ENCODE measurements around the gene AMOT.

AMOT gene

DNA sequence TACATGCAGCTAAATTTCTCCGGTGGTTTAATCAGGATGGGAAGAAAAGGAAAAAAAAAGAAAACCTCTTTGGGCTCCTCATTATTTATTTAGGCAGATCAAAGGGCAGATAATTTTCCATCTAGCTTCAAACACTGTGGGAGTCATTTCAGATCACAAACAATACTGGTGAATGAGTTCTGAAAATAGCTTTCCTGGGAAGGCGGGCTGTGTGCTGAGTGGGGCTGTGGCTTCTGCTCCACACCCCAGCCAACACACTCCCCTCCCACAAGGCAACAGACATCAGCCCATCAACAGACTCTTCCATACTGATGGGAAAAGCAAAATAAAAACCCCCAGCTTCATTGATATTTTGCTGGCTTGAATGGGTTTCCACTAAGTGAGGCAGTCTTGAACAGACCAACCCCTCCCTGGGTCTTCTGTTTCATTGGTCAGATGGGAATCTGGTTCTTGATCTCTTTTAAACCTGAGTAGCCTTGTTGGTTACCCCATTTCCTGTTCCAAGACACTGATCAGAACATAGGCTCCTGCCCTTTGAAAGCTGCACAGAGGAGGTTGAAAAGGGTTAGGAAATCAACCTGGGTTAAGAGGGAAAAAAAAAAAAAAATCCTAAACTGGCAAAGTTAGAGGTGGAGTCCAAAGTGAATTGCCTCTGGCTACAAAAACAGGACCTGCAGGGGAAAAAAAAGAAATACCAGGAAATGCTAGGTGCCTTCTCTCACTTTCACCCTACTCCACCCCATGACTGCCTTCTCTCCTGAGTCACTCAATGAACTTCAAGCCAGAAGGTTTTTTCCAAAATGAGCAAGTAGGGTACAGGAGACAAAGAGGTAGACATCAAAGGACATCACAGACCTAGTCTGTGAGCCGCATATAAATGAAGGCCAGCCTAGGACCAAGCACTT lies 20.0 kb downstream of the AMOT start:
- Histone ChIP-seq H3K9ac (ENCODE audit: low read depth in 1 of 2, low read length in 2 of 2) (no peak overlapping the region), H3K9me3 (ENCODE audit: control insufficient read depth in 1 of 2, low read length in 2 of 2) (no peaks in the 10 kb centered on the region), H3K4me1 (ENCODE audit: control insufficient read depth in 1 of 2, insufficient read depth in 2 of 2, low read length in 2 of 2) (peaks cover 0 to 12% of the 10 kb centered on the region in 2 donors), H3K36me3 (ENCODE audit: control insufficient read depth in 1 of 2, insufficient read depth in 2 of 2, low read length in 2 of 2) (no peaks in the 10 kb centered on the region), H3K4me3 (ENCODE audit: low read depth in 1 of 2, low read length in 2 of 2) (no peak overlapping the region), H3K27ac (ENCODE audit: low read depth, low read length) (no peak overlapping the region), H3K27me3 (ENCODE audit: control insufficient read depth in 1 of 2, insufficient read depth in 2 of 2, low read length in 2 of 2) (no peaks in the 10 kb centered on the region)

DNA sequence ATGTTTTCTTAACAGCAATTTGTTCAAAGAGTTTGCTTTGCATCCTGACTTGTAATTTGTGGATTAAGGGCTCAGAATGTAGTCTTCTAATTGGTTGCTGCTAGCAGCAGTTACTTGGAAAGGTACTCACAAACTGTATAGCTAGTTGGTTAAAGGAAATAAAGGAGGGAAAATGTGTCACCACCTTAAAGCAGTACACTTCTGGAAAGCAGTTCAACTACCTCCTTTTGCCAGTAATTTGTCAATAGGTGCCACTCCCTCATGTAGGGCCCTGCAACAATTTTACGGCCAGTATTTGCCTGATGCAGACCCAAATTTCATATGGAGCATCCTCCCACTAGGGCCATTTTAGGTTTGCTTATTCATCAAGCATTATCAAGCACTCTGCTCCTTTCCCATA lies 20.8 kb downstream of the AMOT start:
- no peak overlapping the region for H3K27ac ChIP-seq (ENCODE audit: low read depth, low read length)
- H3K4me3 ChIP-seq (ENCODE audit: low read depth in 1 of 2, low read length in 2 of 2) = no peak overlapping the region
- no peaks in the 10 kb centered on the region for H3K36me3 ChIP-seq (ENCODE audit: control insufficient read depth in 1 of 2, insufficient read depth in 2 of 2, low read length in 2 of 2)
- H3K9me3 ChIP-seq (ENCODE audit: control insufficient read depth in 1 of 2, low read length in 2 of 2) = no peaks in the 10 kb centered on the region
- H3K27me3 ChIP-seq (ENCODE audit: control insufficient read depth in 1 of 2, insufficient read depth in 2 of 2, low read length in 2 of 2) = no peaks in the 10 kb centered on the region
- no peak overlapping the region for H3K9ac ChIP-seq (ENCODE audit: low read depth in 1 of 2, low read length in 2 of 2)
- H3K4me1 ChIP-seq (ENCODE audit: control insufficient read depth in 1 of 2, insufficient read depth in 2 of 2, low read length in 2 of 2) = peaks cover 0 to 12% of the 10 kb centered on the region in 2 donors

GRCh38 chrX:112819008-112819640 lies 21.5 kb downstream of the AMOT start:
- H3K27ac ChIP-seq (ENCODE audit: low read depth, low read length) = no peak overlapping the region

DNA sequence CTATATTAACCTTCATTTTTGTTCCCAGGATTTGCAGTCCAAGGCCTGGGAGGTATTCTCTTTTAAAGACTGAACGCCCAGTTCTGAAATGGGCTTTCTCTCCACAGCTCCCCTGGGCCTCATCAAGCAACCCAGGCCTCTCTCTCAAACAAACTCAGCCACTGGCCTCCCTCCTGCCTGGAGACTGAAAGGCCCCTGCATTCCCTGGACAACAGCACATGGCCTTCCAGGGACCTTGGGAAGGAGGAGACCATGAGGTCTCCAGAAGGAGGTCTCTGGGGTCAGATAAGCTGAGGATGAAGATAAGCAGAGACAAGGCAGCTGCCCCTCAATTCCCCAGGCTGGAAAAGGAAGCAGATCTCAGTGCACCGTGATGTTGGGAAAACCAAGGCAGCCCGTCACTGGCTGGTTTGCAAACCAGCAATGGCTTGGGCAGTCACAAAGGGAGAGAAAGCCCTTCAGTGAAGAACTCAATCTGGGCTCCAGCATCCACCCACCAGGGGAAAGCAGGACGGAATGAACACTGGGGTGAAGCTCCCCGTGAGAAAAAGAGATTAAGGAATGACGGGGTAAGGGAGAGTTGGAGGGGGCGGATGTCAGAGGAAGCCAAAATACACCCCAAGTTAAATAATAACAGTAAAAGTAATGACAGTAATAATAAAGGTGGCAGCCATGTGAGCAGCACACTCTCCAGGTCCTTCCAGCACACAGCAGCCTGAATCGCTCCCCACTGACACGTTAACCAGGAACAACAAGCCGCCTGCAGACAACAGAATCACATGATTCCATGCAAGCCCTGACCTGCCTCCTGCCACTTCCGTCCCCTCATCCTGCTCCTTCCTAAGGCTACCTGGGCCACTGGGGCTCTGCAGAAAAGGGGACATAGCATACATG lies 22.3 kb downstream of the AMOT start:
- no peak overlapping the region for H3K4me3 ChIP-seq (ENCODE audit: low read depth in 1 of 2, low read length in 2 of 2)
- H3K9me3 ChIP-seq (ENCODE audit: control insufficient read depth in 1 of 2, low read length in 2 of 2) = no peaks in the 10 kb centered on the region
- H3K4me1 ChIP-seq (ENCODE audit: control insufficient read depth in 1 of 2, insufficient read depth in 2 of 2, low read length in 2 of 2) = peaks cover 0 to 12% of the 10 kb centered on the region in 2 donors
- H3K27me3 ChIP-seq (ENCODE audit: control insufficient read depth in 1 of 2, insufficient read depth in 2 of 2, low read length in 2 of 2) = no peaks in the 10 kb centered on the region
- no peak overlapping the region for H3K27ac ChIP-seq (ENCODE audit: low read depth, low read length)
- no peaks in the 10 kb centered on the region for H3K36me3 ChIP-seq (ENCODE audit: control insufficient read depth in 1 of 2, insufficient read depth in 2 of 2, low read length in 2 of 2)
- no peak overlapping the region for H3K9ac ChIP-seq (ENCODE audit: low read depth in 1 of 2, low read length in 2 of 2)

More at GRCh38 chrX:112819008-112819640, 21.5 kb downstream of the AMOT start:
- Histone ChIP-seq H3K27me3 (ENCODE audit: control insufficient read depth in 1 of 2, insufficient read depth in 2 of 2, low read length in 2 of 2) (no peaks in the 10 kb centered on the region), H3K4me3 (ENCODE audit: low read depth in 1 of 2, low read length in 2 of 2) (no peak overlapping the region), H3K36me3 (ENCODE audit: control insufficient read depth in 1 of 2, insufficient read depth in 2 of 2, low read length in 2 of 2) (no peaks in the 10 kb centered on the region), H3K4me1 (ENCODE audit: control insufficient read depth in 1 of 2, insufficient read depth in 2 of 2, low read length in 2 of 2) (peaks cover 0 to 12% of the 10 kb centered on the region in 2 donors), H3K9me3 (ENCODE audit: control insufficient read depth in 1 of 2, low read length in 2 of 2) (no peaks in the 10 kb centered on the region), H3K9ac (ENCODE audit: low read depth in 1 of 2, low read length in 2 of 2) (no peak overlapping the region)

DNA sequence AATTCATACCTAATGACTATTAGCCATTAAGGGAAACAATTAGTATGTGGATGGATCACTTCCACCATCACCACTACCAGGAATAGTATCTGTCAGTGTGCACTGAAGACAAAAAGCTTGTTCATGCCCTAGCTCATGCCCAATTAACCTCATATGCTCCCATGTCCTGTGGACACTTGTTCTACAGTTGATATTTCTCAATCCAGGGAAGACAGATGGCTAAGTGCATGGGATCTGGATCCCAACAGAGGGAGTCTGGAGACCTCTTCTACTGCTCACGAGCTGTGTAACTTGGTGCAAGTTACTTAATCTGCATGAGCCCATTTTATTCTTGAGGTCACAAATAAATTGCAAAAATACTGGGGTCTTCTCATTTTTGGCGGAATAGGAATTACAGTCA lies 23.7 kb downstream of the AMOT start:
- Histone ChIP-seq H3K4me1 (ENCODE audit: control insufficient read depth in 1 of 2, insufficient read depth in 2 of 2, low read length in 2 of 2) (peaks cover 0 to 12% of the 10 kb centered on the region in 2 donors), H3K27me3 (ENCODE audit: control insufficient read depth in 1 of 2, insufficient read depth in 2 of 2, low read length in 2 of 2) (no peaks in the 10 kb centered on the region)

GRCh38 chrX:112814496-112814895 lies 26.1 kb downstream of the AMOT start:
- Histone ChIP-seq H3K4me1 (ENCODE audit: control insufficient read depth in 1 of 2, insufficient read depth in 2 of 2, low read length in 2 of 2) (peaks cover 0 to under 1% of the 10 kb centered on the region in 2 donors), H3K27me3 (ENCODE audit: control insufficient read depth in 1 of 2, insufficient read depth in 2 of 2, low read length in 2 of 2) (no peaks in the 10 kb centered on the region), H3K9ac (ENCODE audit: low read depth in 1 of 2, low read length in 2 of 2) (no peak overlapping the region), H3K4me3 (ENCODE audit: low read depth in 1 of 2, low read length in 2 of 2) (no peak overlapping the region), H3K27ac (ENCODE audit: low read depth, low read length) (no peak overlapping the region), H3K36me3 (ENCODE audit: control insufficient read depth in 1 of 2, insufficient read depth in 2 of 2, low read length in 2 of 2) (no peaks in the 10 kb centered on the region), H3K9me3 (ENCODE audit: control insufficient read depth in 1 of 2, low read length in 2 of 2) (no peaks in the 10 kb centered on the region)

More for the DNA sequence above, 23.7 kb downstream of the AMOT start:
- Histone ChIP-seq H3K9ac (ENCODE audit: low read depth in 1 of 2, low read length in 2 of 2) (no peak overlapping the region), H3K36me3 (ENCODE audit: control insufficient read depth in 1 of 2, insufficient read depth in 2 of 2, low read length in 2 of 2) (no peaks in the 10 kb centered on the region), H3K27ac (ENCODE audit: low read depth, low read length) (no peak overlapping the region), H3K4me3 (ENCODE audit: low read depth in 1 of 2, low read length in 2 of 2) (no peak overlapping the region), H3K9me3 (ENCODE audit: control insufficient read depth in 1 of 2, low read length in 2 of 2) (no peaks in the 10 kb centered on the region)

DNA sequence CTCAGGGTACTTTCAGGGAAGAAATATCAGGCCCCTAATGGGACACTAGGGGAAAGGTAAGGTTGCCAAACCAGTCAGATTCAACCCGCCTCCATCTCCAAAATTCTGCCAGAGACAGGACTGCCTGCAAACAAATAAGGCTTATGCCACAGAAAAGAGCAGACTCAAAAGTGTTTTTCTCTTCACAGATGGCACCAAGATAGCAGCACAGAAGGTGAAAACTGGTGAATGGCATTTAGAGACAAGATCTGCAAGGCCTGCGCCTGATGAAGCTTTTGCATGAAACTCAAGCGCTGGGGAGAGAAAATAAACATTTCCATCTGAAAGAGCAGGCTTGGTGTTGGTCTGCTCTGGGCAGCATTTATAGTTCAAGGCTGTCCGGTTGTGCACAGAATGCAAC lies 27.9 kb downstream of the AMOT start:
- no peak overlapping the region for H3K4me3 ChIP-seq (ENCODE audit: low read depth in 1 of 2, low read length in 2 of 2)
- H3K9ac ChIP-seq (ENCODE audit: low read depth in 1 of 2, low read length in 2 of 2) = no peak overlapping the region
- no peaks in the 10 kb centered on the region for H3K36me3 ChIP-seq (ENCODE audit: control insufficient read depth in 1 of 2, insufficient read depth in 2 of 2, low read length in 2 of 2)
- no peaks in the 10 kb centered on the region for H3K9me3 ChIP-seq (ENCODE audit: control insufficient read depth in 1 of 2, low read length in 2 of 2)
- peaks cover 0 to 6% of the 10 kb centered on the region in 2 donors for H3K4me1 ChIP-seq (ENCODE audit: control insufficient read depth in 1 of 2, insufficient read depth in 2 of 2, low read length in 2 of 2)
- no peaks in the 10 kb centered on the region for H3K27me3 ChIP-seq (ENCODE audit: control insufficient read depth in 1 of 2, insufficient read depth in 2 of 2, low read length in 2 of 2)
- H3K27ac ChIP-seq (ENCODE audit: low read depth, low read length) = no peak overlapping the region

DNA sequence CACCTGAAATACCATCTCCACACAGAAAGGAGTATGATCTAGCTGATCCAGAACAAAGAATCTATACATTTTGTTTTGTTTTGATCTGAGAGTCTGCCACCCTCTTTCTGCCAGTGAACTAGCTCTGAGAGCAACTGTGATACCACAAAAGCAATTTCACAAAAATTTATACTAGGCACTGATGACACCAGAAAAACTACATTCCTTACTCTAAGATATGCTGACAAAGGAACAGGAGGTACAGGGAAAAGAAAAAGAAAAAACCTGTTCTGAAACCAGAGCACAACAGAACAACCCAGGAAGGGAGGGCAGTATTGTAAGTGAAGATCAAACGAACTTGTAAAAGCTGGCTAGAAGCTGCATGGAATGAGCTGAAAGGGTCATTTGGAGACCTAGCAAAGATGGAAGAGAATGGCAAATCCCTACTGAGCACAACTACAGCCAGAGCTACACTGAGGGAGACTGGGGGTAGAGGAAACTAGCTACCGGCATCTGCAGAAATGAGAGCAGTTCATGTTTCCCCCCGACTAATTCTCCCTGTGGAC lies 31.9 kb downstream of the AMOT start:
- no peaks in the 10 kb centered on the region for H3K9me3 ChIP-seq (ENCODE audit: control insufficient read depth in 1 of 2, low read length in 2 of 2)
- H3K4me1 ChIP-seq (ENCODE audit: control insufficient read depth in 1 of 2, insufficient read depth in 2 of 2, low read length in 2 of 2) = peaks cover 0 to 6% of the 10 kb centered on the region in 2 donors
- H3K9ac ChIP-seq (ENCODE audit: low read depth in 1 of 2, low read length in 2 of 2) = no peak overlapping the region
- H3K27me3 ChIP-seq (ENCODE audit: control insufficient read depth in 1 of 2, insufficient read depth in 2 of 2, low read length in 2 of 2) = no peaks in the 10 kb centered on the region
- no peaks in the 10 kb centered on the region for H3K36me3 ChIP-seq (ENCODE audit: control insufficient read depth in 1 of 2, insufficient read depth in 2 of 2, low read length in 2 of 2)
- H3K4me3 ChIP-seq (ENCODE audit: low read depth in 1 of 2, low read length in 2 of 2) = no peak overlapping the region
- no peak overlapping the region for H3K27ac ChIP-seq (ENCODE audit: low read depth, low read length)

GRCh38 chrX:112808007-112808406 lies 32.6 kb downstream of the AMOT start:
- Histone ChIP-seq H3K4me1 (ENCODE audit: control insufficient read depth in 1 of 2, insufficient read depth in 2 of 2, low read length in 2 of 2) (peaks cover 0 to 6% of the 10 kb centered on the region in 2 donors), H3K27ac (ENCODE audit: low read depth, low read length) (no peak overlapping the region), H3K9me3 (ENCODE audit: control insufficient read depth in 1 of 2, low read length in 2 of 2) (no peaks in the 10 kb centered on the region), H3K36me3 (ENCODE audit: control insufficient read depth in 1 of 2, insufficient read depth in 2 of 2, low read length in 2 of 2) (no peaks in the 10 kb centered on the region), H3K9ac (ENCODE audit: low read depth in 1 of 2, low read length in 2 of 2) (no peak overlapping the region), H3K4me3 (ENCODE audit: low read depth in 1 of 2, low read length in 2 of 2) (no peak overlapping the region), H3K27me3 (ENCODE audit: control insufficient read depth in 1 of 2, insufficient read depth in 2 of 2, low read length in 2 of 2) (no peaks in the 10 kb centered on the region)
